Mesothelial cell of epicardium (in vitro differentiated cells): ENCODE results near the gene SIGLEC8. TPM values are rescaled to one million over a fixed set of nuclear protein-coding genes. Genes with fewer than 3 reads are reported as not detected.
"Not testable (repeated sequence)": the region's sequence is repeated elsewhere in the genome, so short reads cannot be mapped to it uniquely, and the experiment has no call there.

Source experiments
- DNase-seq, 2 experiments: peaks; one replicate each; pipeline ENCODE4 v3.0.0; 2021; ENCODE audit warnings: low spot score in 2 of 2; ENCODE audit not compliant: unreplicated experiment in 2 of 2
- H3K27ac Mint-ChIP-seq: 2 replicates; pipeline ENCODE4 v1.8.0; 2021; ENCODE audit warnings: mixed read lengths
- H3K27me3 Mint-ChIP-seq: 2 replicates; pipeline ENCODE4 v1.8.0; 2021; ENCODE audit warnings: low read depth, mixed read lengths
- H3K36me3 Mint-ChIP-seq: 2 replicates; pipeline ENCODE4 v1.8.0; 2021; ENCODE audit warnings: mixed read lengths
- H3K4me1 Mint-ChIP-seq: 2 replicates; pipeline ENCODE4 v1.8.0; 2021; ENCODE audit warnings: mixed read lengths
- H3K4me3 Mint-ChIP-seq: 2 replicates; pipeline ENCODE4 v1.8.0; 2021; ENCODE audit warnings: mild to moderate bottlenecking, moderate library complexity, mixed read lengths
- H3K9me3 Mint-ChIP-seq: 2 replicates; pipeline ENCODE4 v1.8.0; 2021; ENCODE audit warnings: mixed read lengths
- total RNA-seq: library from RNA; stranded (reverse); gene quantifications from 3 replicates; pipeline ENCODE4 v1.2.1, GENCODE V29; 2021
- TF ChIP-seq, protein P1 (sequence below): fragments of 200-600 bp; sonication (generic); IDR thresholded peaks from one replicate; pipeline ENCODE4 v1.5.0; 2021; ENCODE audit warnings: antibody characterized with exemption; ENCODE audit not compliant: unreplicated experiment

The SIGLEC8 gene
- total RNA-seq, 1 donor from 2014 or later = not detected

DNA sequence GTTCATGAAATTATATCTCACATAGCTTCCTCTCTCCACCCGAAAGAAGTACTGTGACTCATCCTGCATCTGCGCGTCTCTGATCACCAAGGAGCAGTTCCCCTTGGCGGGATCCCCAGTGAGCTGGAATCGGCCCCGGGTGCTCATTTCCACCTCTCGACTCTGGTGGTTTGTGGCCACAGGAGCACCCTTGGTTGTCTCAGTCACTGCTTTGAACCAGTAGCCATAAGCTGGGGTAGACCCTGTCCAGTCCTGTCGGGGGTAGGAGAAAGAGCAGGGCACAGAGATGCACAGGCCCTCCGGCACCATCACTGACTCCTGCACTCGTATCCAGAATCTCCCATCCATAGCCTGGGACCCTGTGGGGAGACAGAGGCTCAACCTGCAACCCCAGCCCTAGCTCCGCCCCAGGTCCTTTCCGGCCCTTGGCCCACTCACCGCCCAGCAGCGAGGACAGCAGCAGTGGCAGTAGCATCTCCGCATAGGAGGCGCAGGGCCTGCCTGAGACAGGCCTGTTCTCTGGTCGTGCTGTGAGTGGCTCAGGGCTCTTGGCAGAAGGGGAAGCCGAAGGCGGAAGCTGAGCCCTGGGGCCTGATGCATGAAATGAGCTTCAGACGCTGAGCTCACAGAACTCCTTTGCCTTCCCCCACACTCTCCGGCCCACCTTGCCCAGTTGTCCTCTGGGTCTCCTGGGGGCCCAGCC lies 41.0 kb downstream of the SIGLEC8 start, which contains the start of gene SIGLEC10:
SIGLEC10 (minus strand) TSS at position 536 of the 703 bp plus-strand sequence; CDS start at position 475, 61 bp downstream.
- DNase-seq = no peak
- peaks cover 14% of the 10 kb centered on the region for H3K27me3 Mint-ChIP-seq
- H3K27ac Mint-ChIP-seq = no peak within 1 kb of the TSS

DNA sequence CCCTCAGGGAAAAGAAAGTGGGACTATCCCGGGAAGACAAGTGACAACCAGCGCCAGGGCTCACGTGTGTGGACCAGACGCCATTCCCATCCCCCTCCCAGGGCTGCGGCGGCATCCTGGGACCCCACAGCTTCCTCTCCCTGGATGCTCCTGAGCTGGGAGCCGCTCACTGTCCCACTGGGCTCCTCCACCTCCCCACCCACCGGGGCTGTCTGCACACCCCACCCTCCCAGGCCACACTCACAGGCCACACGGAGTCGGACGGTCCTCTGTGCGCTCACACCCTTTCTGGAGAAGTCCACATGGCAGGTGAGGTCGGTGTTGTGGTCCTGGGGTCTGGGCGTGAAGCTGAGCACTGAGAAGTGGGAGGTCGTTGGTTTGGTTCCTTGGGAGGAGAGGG lies 41.8 kb downstream of the SIGLEC8 start:
- H3K27ac Mint-ChIP-seq, DNase-seq, H3K36me3 Mint-ChIP-seq, H3K4me1 Mint-ChIP-seq, H3K9me3 Mint-ChIP-seq, H3K4me3 Mint-ChIP-seq: not testable (repeated sequence)
- H3K27me3 Mint-ChIP-seq = peaks cover 14% of the 10 kb centered on the region

More for the DNA sequence above, 41.0 kb downstream of the SIGLEC8 start, which contains the start of gene SIGLEC10:
- Mint-ChIP-seq H3K36me3 (no peaks in the 10 kb centered on the region), H3K4me3 (no peak within 1 kb of the TSS), H3K9me3 (no peaks in the 10 kb centered on the region), H3K4me1 (no peaks in the 10 kb centered on the region)
- TF ChIP-seq, protein P1, sequence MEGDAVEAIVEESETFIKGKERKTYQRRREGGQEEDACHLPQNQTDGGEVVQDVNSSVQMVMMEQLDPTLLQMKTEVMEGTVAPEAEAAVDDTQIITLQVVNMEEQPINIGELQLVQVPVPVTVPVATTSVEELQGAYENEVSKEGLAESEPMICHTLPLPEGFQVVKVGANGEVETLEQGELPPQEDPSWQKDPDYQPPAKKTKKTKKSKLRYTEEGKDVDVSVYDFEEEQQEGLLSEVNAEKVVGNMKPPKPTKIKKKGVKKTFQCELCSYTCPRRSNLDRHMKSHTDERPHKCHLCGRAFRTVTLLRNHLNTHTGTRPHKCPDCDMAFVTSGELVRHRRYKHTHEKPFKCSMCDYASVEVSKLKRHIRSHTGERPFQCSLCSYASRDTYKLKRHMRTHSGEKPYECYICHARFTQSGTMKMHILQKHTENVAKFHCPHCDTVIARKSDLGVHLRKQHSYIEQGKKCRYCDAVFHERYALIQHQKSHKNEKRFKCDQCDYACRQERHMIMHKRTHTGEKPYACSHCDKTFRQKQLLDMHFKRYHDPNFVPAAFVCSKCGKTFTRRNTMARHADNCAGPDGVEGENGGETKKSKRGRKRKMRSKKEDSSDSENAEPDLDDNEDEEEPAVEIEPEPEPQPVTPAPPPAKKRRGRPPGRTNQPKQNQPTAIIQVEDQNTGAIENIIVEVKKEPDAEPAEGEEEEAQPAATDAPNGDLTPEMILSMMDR = no peak

DNA sequence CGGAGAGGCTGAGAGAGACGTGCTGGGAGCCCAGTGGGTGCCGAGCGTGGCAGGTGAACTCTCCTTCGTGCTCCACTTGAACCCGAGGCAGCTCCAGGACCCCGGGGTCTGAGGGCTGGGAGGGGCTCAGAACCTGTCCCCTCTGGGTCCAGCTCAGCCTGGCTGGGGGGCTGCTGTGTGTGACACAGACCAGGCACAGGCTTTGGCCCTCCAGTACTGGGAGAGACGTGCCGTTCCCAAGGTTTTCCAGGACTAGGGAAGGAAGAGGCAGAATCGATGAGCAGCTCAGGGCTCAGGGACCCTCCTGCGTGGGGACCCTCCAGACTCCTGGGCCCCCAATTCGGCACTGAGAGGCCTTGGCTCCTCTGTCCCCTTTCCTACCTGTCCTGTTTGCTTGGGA lies 43.1 kb downstream of the SIGLEC8 start:
- H3K9me3 Mint-ChIP-seq = no peaks in the 10 kb centered on the region
- no peak overlapping the region for H3K27ac Mint-ChIP-seq
- no peaks in the 10 kb centered on the region for H3K4me1 Mint-ChIP-seq
- DNase-seq = no peak
- peaks cover 14% of the 10 kb centered on the region for H3K27me3 Mint-ChIP-seq
- no peaks in the 10 kb centered on the region for H3K36me3 Mint-ChIP-seq
- TF ChIP-seq, protein P1 = no peak
- no peak overlapping the region for H3K4me3 Mint-ChIP-seq

DNA sequence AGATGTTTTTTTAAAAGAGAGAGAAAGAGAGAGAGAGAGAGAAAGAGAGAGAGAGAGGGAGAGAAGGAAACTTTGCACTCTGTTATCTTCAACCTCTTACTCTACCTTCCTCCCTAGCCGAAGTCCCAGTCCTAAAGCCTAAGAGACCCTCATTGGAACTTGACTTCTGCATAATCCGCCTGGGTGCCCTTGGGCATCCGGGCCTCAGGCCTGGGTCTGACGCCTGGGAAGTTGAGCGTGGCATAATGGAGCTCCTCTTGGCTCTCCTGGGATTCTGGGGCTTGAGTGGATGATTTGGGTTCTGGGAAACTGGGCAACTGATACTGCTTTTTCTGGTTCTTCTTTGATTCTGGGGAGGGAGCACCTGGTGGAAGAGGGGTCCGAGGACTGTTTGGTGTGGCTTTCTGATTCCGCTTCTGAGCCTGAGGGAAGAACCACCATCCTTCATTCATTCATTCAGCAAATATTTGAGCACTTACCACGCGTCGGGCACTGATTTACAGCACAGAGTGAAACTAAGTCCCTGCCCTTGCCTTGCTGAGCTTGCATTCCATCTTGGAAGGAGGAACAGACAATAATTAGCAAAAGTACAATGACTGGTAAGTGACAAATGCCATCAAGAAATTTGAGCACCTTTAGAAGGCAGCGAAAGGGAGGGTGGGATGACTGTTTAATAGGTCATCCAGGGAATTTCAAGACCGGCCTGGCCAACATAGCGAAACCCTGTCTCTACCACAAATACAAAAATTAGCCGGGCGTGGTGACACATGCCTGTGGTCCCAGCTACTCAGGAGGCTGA lies 47.1 kb downstream of the SIGLEC8 start:
- TF ChIP-seq, protein P1 = no peak
- Mint-ChIP-seq H3K4me3 (no peak overlapping the region), H3K27ac (no peak overlapping the region), H3K27me3 (no peaks in the 10 kb centered on the region), H3K36me3 (no peaks in the 10 kb centered on the region), H3K4me1 (peaks cover 5% of the 10 kb centered on the region), H3K9me3 (no peaks in the 10 kb centered on the region)
- no peak for DNase-seq

DNA sequence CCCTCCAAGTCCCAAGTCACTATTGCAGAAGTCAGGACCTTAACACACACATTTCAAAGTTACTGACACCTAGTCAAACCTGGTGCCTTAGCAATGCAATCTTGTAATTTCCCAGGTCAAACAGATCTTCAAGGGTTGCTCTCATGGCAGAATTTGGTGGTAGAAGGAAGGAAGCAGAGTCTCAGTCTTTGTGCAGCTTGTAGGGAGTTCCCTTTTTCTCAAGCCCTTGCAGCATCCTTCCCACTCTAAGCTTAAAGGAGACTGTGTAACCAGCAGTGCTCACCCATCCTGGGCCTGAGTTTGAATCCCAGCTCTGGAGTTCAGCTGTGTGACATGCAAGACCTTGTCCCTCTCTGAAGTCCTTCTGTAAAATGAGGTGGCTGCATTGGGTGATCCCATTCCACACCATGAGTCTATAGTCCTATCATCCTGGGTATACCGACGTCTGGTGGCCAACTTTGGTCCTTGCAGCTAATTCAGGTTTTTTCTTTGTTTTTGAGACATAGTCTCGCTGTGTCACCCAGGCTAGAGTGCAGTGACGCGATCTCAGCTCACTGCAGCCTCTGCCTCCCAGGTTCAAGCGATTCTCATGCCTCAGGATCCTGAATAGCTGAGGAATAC lies 50.6 kb downstream of the SIGLEC8 start:
- no peak for DNase-seq
- Mint-ChIP-seq H3K27ac (no peak overlapping the region), H3K9me3 (peaks cover 14% of the 10 kb centered on the region)

More for the DNA sequence above, 50.6 kb downstream of the SIGLEC8 start:
- no peak overlapping the region for H3K4me3 Mint-ChIP-seq
- H3K36me3 Mint-ChIP-seq = peaks cover 7% of the 10 kb centered on the region
- TF ChIP-seq, protein P1 = no peak
- H3K27me3 Mint-ChIP-seq = no peaks in the 10 kb centered on the region
- peaks cover 5% of the 10 kb centered on the region for H3K4me1 Mint-ChIP-seq
